ENCODE data around the gene NUDT16L1. TPM values are rescaled to one million over a fixed set of nuclear protein-coding genes. Genes with fewer than 3 reads are reported as not detected.

The NUDT16L1 gene
- total RNA-seq, 4 donors from 2014 or later = 7.4 to 10.2 (median 8.8) TPM

GRCh38 chr16:4713663-4714501 is 20.5 kb downstream of the NUDT16L1 start:
- Histone ChIP-seq H3K4me3 (no peak overlapping the region), H3K27me3 (no peaks in the 10 kb centered on the region), H3K36me3 (peaks cover 0 to 43% of the 10 kb centered on the region in 2 donors), H3K4me1 (no peaks in the 10 kb centered on the region), H3K27ac (no peak overlapping the region), H3K9me3 (no peaks in the 10 kb centered on the region)
- in situ Hi-C loops (cut with MboI; ENCODE audit: low sequenced_read_pairs in 4 of 4) (no loop called here), intact Hi-C loops (cut with DNase I; ENCODE audit: low total_unique reads) (no loop called here)
- DNase-seq = no peak
- no peak for TF ChIP-seq CTCF (IDR thresholded peaks at IDR 0.05 in 4 of 5, conservative IDR thresholded peaks at IDR 0.05 in 1 of 5)
- ATAC-seq = no peak

- Histone ChIP-seq H3K27ac (no peak overlapping the region), H3K4me3 (no peak overlapping the region), H3K4me1 (no peaks in the 10 kb centered on the region), H3K9me3 (no peaks in the 10 kb centered on the region), H3K27me3 (no peaks in the 10 kb centered on the region), H3K36me3 (peaks cover 0 to 46% of the 10 kb centered on the region in 2 donors)
- in situ Hi-C loops (cut with MboI; ENCODE audit: low sequenced_read_pairs in 4 of 4) = no loop called here
- ATAC-seq (no peak), DNase-seq (no peak)
- TF ChIP-seq CTCF (IDR thresholded peaks at IDR 0.05 in 4 of 5, conservative IDR thresholded peaks at IDR 0.05 in 1 of 5) = no peak
- TF ChIP-seq POLR2A (IDR thresholded peaks at IDR 0.05) = no peak
- intact Hi-C loops (cut with DNase I; ENCODE audit: low total_unique reads) = no loop called here
Measured at GRCh38 chr16:4714996-4715395, 21.6 kb downstream of the NUDT16L1 start.

- H3K9me3 ChIP-seq = no peaks in the 10 kb centered on the region
- no peak overlapping the region for H3K27ac ChIP-seq
- in situ Hi-C loops (cut with MboI; ENCODE audit: low sequenced_read_pairs in 4 of 4) = no loop called here
- no peaks in the 10 kb centered on the region for H3K4me1 ChIP-seq
- ATAC-seq = no peak
- H3K4me3 ChIP-seq = no peak overlapping the region
- intact Hi-C loops (cut with DNase I; ENCODE audit: low total_unique reads) = no loop called here
- no peaks in the 10 kb centered on the region for H3K27me3 ChIP-seq
- no peak for TF ChIP-seq POLR2A (IDR thresholded peaks at IDR 0.05)
- TF ChIP-seq CTCF (IDR thresholded peaks at IDR 0.05 in 4 of 5, conservative IDR thresholded peaks at IDR 0.05 in 1 of 5) = no peak
- peaks cover 0 to 38% of the 10 kb centered on the region in 2 donors for H3K36me3 ChIP-seq
- DNase-seq = no peak
Measured at GRCh38 chr16:4718466-4718865, 25.1 kb downstream of the NUDT16L1 start.

GRCh38 chr16:4723071-4723767 is 29.9 kb downstream of the NUDT16L1 start:
- H3K4me1 ChIP-seq = no peaks in the 10 kb centered on the region
- H3K27ac ChIP-seq = no peak overlapping the region
- H3K27me3 ChIP-seq = no peaks in the 10 kb centered on the region
- peaks cover 0 to 37% of the 10 kb centered on the region in 2 donors for H3K36me3 ChIP-seq
- DNase-seq (no peak), ATAC-seq (no peak)
- H3K4me3 ChIP-seq = no peak overlapping the region
- TF ChIP-seq CTCF (IDR thresholded peaks at IDR 0.05 in 4 of 5, conservative IDR thresholded peaks at IDR 0.05 in 1 of 5) (no peak), POLR2A (IDR thresholded peaks at IDR 0.05) (no peak)
- in situ Hi-C loops (cut with MboI; ENCODE audit: low sequenced_read_pairs in 4 of 4) = no loop called here
- intact Hi-C loops (cut with DNase I; ENCODE audit: low total_unique reads) = loop anchor here (10.0 kb wide), 1 partner anchor 1988 kb away; no protein-coding TSS in a partner anchor
- H3K9me3 ChIP-seq = no peaks in the 10 kb centered on the region
